HG03575 (cell line): Measurements from ENCODE around the gene BDKRB1.

ENCODE experiments used
- ATAC-seq: cut with Tn5 transposase; IDR thresholded peaks from one replicate; pipeline ENCODE4 v1.9.1; 2021; ENCODE audit not compliant: unreplicated experiment, insufficient number of reproducible peaks, low FRiP score; ENCODE audit errors: extremely low read depth

The BDKRB1 gene

DNA sequence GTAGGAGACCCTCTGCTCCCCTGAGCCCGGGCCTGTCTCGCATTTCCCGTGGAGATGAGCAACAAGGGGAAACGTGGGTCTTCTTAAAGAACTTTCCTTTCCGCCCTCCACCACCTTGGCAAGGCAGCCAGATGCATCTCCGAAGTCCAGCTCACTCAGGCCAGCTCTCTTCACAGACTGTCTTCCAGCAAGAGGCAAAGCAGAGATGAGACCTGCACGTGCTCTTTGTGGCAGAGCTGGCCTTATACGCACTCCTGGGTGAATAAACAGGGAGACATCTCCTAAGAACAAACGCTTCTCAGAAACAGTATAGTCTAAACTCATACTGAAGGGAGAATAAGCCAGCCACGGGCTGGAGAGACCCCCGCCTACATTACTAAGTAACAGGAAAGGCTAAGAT lies 1.3 kb upstream of the BDKRB1 start:
- no peak for ATAC-seq

- ATAC-seq, result no peak
These were observed 397 bp downstream of the BDKRB1 start for GRCh38 chr14:96256407-96256806.

- no peak for ATAC-seq
These were observed 1.0 kb downstream of the BDKRB1 start for GRCh38 chr14:96257056-96257455.

DNA sequence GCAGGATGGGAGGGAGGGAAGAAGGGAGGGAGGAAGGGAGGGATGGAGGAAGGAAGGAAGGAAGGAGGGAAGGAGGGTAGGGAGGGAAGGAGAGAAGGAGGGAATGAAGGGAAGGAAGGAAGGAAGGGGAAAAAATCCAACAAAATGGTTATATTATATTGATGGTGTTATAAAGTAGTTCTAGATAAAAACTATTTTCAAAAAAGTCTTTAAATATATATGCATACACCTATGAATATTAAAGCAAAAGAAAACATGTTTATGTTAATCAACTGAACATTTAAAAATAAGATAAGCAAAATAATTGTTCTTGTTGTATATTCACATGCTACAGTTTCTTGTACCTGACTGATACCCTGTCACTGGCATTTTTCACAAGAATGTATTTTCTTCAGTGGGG lies 1.9 kb downstream of the BDKRB1 start:
- ATAC-seq, result no peak

DNA sequence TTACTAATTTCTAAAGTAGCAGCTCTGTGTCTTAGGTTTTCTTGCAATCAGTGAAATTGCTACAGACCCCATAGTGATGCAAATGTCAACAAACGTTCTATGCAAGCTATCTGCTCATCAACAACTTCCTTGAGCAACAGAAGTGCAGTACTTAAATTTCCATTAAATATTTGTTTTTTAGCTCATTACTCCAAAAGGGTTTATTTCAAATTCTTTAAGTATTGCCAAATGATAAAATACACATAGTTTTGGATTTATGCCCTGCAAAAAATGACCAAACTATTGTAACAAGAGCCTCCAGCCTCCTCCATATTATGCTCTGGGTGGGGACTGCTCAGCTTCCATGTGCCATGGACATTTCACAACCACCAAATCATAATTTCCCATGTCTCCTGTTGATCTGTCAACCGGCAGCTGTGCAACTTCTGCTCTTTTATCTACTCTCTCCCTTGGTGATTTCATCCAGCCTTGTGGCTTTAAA lies 4.4 kb downstream of the BDKRB1 start:
- no peak for ATAC-seq

- no peak for ATAC-seq
These were observed 5.0 kb downstream of the BDKRB1 start for GRCh38 chr14:96261053-96261452.

DNA sequence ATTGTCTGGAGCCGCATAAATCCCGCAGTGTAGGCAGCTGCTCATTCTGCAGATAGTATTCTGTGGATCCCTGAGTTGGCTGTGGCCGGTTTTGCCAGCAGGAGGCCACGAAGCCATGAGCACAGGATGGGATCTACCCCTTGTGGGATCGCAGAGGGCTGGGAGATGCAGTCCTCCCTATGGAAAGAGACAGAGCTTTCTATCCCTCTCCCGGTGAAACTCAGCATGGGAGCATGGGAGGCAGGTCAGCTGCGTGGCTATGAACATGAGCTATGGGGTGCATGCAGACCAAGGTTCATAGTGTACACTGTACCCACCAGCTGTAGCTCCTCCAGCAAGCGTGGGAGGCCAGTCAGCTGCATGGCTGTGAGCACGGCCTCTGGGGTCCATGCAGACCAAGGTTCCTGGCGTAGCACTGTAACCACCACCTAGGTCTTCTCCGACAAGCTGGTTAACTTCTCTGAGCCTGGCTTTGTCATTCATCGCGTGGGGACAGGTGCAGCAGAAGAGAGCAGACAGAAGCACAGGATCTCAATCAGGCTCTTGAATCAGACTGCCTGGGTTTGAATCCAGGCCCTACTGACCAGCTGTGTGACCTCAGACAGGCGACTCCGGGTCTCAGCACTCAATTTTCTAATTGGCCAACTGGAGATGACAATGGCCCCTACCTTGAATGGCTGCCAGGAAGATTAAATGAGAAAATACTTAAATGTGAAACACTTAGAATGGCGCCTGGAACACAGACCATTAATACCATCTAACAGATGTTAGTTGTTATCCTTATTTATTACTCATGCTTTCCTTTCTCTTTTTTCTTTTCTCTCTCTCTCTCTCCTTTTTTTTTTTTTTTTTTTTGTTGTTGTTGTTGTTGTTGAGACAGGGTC lies 6.0 kb downstream of the BDKRB1 start:
- no peak for ATAC-seq

GRCh38 chr14:96263347-96264199 lies 7.6 kb downstream of the BDKRB1 start:
- ATAC-seq, result no peak

GRCh38 chr14:96264200-96264553 lies 8.2 kb downstream of the BDKRB1 start:
- ATAC-seq, result no peak

- ATAC-seq, result no peak
These were observed 8.8 kb downstream of the BDKRB1 start for GRCh38 chr14:96264853-96265252.

GRCh38 chr14:96265383-96266095 lies 9.5 kb downstream of the BDKRB1 start:
- no peak for ATAC-seq

DNA sequence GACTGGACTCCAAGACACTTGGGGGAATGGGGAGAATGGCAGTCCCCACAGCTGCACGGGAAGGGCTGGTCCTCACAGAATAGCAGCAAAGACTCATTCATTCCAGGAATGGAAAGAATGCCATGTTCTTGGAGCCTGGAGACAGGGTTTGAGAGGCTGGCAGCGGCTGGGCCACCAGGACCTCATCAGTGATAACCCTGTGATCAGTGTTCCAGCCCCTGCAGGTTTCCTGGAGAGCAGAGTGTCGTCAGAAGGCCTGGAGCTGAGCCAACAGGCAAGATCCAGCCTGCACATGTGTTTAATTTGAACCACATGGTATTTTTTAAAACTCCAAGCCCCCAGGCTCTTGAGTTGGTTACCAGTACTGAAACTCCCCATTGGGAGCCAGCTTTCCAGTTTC lies 11.3 kb downstream of the BDKRB1 start:
- no peak for ATAC-seq

- no peak for ATAC-seq
These were observed 11.9 kb downstream of the BDKRB1 start for GRCh38 chr14:96267916-96268315.

GRCh38 chr14:96268431-96269358 lies 12.7 kb downstream of the BDKRB1 start:
- no peak for ATAC-seq

- ATAC-seq, result no peak
These were observed 13.3 kb downstream of the BDKRB1 start for GRCh38 chr14:96269359-96269710.

DNA sequence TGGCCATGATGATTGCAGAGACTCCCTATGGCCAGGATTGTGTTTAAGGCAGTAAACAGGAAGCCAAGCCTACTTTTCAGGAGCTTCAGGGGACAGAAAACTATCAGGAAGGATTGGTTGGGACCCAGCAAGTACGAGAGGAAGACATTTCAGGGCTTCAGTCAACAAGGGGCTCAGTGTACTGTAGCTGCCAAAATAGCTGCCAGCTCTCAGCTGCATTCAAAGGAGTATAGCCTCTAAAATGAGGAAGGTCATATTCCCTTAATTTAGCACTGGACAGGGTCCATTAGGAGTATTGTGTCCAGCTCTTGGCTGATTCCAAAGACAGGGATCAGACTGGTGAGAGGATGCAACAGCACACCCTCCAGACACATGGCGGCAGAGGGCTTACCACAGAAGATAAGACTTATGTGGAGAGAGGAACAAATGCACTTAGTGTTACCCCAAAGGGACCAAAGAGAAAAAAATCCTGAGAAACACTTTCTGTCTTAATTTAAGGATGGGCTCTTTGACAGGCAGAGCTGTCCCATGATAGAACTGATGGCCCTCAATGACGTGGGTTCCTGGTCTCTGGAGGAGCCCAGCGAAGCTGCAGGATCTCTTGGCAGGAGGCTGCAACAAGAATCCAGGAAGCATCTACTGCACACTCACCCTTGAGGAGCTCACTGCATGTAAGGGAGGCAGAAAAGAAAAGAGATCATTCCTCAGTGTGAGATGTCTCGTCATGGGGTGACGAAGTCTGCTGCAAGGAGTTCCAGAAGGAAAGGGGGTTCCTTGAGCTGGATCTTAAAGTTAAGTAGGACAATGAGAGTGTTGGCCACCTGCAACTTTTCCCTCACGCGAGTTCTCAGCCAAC lies 14.8 kb downstream of the BDKRB1 start:
- ATAC-seq, result no peak

GRCh38 chr14:96271421-96271762 lies 15.4 kb downstream of the BDKRB1 start:
- ATAC-seq, result no peak
